T follicular helper cell (primary cell): ENCODE measurements around the gene RPL39L.
"Not testable (repeated sequence)": the region's sequence is repeated elsewhere in the genome, so short reads cannot be mapped to it uniquely, and the experiment has no call there.

Experiments used
- DNase-seq: peaks from one replicate; pipeline ENCODE4 v3.0.0-alpha.2; 2020; ENCODE audit warnings: low read depth

RPL39L gene

DNA sequence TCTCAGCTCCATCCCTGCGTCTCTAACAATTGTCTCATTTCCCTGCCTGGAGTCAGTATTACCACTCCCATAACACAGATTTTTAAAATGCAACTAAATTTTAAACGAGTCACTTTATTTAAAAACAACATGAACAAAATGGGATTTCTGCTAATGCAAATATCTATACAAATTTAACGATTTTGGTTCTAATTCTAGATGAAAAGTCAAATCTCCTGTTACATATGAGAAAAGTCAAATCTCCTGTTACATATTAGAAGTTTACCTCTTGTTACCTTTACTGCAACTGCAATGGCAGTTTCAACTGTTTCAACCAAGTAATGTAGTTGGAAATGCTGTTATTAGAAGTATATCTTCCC lies 578 bp upstream of the RPL39L start:
- DNase-seq: no peak

DNA sequence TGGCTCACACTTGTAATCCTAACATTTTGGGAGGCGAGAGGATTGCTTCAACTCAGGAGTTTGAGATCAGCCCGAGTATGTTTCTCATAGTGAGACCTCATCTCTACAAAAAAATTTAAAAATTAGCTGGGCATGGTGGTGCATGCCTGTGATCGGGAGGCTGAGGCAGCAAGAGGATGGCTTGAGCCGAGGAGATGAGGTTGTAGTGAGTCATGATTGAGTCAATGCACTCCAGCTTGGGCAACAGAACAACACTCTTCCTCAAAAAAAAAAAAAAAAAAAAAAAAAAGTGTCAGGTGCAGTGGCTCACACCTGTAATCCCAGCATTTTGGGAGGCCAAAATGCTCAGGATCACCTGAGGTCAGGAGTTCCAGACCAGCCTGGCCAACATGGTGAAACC lies 2.4 kb downstream of the RPL39L start:
- no peak for DNase-seq

DNA sequence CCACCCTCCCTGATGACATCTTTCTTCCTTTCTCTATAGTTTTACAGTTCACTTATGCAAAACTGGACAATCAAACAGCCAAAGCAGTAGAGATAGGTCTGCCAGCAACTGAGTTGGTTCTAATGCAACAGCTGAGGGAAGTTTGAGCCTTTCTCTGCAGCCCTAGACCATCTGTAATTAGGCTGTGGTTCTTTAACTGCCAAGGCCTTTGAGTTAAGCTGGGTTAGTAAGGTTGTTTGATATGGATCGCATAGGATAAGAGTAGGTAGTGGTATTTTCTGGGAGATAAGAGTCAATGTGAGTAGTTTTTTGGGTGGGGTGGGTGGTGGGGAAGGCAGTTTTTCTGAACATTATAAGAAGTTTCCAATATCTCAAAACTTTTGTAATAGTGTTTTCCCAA lies 3.0 kb downstream of the RPL39L start:
- no peak for DNase-seq

DNA sequence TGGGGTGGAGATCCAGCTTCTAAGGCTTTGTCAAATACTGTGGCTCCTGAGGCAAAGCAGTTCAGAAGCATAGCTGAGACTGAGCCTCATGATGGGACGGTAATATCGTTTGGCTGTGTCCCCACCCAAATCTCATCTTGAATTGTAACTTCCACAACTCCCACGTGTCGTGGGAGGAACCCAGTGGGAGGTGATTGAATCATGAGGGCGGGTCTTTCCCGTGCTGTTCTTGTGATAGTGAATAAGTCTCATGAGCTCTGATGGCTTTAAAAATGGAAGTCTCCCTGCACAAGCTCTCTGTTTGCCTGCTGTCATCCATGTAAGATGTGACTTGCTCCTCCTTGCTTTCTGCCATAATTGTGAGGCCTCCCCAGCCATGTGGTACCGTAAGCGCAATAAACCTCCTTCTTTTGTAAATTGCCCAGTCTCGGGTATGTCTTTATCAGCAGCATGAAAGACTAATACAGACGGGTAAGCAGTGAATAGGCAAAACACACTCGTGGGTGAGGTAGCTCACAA lies 4.1 kb downstream of the RPL39L start:
- DNase-seq: not testable (repeated sequence)

DNA sequence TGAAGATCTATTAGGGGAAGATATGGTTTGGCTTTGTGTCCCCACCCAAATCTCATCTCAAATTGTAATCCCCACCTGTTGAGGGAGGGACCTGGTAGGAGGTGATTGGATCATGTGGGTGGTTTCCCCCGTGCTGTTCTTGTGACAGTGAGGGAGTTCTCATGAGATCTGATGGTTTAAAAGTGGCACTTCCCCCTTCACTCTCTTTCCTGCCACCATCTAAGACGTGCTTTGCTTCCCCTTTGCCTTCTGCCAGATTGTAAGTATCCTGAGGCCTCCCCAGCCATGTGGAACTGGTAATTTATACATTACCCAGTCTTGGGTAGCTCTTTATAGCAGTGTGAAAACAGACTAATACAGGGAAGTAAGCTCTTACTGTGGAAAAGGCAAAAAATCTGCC lies 6.1 kb downstream of the RPL39L start:
- not testable (repeated sequence) for DNase-seq

- no peak for DNase-seq
Measured at GRCh38 chr3:187132666-187133065, 6.6 kb downstream of the RPL39L start.

DNA sequence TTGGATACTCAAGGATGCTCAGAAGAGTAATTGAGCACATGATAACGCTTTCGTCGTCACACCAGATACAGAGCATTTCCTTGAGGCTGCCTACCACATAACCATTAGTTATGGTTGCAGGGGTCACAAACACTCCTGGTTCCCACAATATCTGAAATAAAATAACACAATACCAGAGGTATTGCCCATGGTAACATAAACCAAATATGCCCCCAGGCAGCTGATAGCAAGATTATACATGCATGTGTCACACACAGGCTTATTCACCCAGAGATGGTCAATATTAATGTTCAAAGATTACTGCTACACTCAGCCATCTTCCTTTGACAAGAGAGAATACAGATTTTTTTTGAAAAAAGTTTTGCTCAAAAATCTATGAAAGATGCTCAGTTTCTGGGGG lies 7.3 kb downstream of the RPL39L start:
- no peak for DNase-seq

- DNase-seq: peak; percentile 22
Measured at GRCh38 chr3:187130346-187131066, 8.8 kb downstream of the RPL39L start.

DNA sequence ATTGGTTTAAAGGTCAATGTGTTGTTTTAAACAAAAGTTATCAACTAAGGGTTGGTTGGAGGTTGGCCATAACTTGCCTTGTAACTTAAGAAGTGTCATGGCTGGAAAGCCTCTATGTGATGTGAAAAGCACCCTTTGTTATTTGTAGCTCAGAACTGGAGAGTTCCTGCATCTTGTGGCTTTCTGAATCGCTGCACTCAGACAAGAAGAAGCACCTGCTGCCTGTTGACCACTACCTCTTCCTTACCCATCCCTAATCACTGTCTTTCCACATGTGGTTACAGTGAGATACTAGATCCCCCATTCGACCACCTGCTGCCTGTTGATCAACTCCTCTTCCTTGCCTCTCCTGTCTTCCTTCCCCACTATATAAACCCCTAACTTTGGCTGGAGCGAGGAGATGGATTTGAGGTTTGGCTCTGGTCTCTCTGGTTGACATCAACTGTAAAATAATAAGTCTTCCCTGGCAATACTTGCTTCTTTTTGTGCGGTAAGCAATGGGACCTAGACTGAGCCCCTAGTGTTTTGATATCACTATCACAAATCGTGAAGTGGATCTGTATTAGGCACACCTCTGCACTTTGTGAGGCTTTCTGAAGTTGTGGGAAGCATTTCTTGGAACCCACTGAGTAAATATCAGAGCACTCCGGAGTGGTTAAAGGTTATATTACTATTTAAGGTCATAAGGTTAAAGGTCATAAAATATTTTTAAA lies 13.8 kb downstream of the RPL39L start:
- no peak for DNase-seq

- DNase-seq: no peak
Measured at GRCh38 chr3:187122261-187122660, 17.0 kb downstream of the RPL39L start.

DNA sequence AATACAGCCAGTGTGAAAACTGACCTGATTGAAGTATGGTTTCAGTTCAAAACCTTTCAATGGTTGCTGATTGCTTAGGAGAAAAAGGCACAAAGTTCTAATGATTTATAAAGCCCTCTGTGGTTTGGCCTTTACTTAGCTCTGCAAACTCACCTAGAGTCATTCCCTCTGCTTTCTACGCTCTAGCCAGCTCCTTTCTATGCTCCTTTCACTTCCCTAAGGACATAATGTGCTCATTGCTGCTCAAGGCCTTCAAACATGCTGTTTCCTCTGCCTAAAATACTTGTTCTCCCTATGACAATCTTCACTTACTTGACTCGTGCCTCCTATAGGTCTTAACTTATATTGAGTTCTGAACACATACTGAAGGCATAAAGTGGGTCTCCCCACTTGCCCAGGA lies 19.0 kb downstream of the RPL39L start:
- no peak for DNase-seq

DNA sequence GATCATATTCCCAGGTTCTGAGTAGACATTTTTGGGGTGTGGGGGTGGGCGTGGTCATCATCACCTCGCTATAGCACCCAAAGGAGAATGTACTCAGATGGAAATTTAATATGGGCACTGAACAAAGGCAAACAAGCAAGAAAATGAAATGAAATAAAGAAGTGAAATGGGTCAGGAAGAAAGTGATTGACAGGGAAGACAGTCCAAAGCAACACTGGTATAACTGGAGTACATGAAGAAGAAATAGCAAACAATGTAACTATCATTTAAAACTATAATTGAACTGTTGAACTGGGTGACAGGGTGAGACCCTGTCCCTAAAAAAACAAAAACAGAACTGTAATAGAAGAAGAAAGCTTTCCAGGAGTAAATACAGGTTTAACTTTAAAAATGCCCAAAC lies 24.8 kb downstream of the RPL39L start:
- no peak for DNase-seq

DNA sequence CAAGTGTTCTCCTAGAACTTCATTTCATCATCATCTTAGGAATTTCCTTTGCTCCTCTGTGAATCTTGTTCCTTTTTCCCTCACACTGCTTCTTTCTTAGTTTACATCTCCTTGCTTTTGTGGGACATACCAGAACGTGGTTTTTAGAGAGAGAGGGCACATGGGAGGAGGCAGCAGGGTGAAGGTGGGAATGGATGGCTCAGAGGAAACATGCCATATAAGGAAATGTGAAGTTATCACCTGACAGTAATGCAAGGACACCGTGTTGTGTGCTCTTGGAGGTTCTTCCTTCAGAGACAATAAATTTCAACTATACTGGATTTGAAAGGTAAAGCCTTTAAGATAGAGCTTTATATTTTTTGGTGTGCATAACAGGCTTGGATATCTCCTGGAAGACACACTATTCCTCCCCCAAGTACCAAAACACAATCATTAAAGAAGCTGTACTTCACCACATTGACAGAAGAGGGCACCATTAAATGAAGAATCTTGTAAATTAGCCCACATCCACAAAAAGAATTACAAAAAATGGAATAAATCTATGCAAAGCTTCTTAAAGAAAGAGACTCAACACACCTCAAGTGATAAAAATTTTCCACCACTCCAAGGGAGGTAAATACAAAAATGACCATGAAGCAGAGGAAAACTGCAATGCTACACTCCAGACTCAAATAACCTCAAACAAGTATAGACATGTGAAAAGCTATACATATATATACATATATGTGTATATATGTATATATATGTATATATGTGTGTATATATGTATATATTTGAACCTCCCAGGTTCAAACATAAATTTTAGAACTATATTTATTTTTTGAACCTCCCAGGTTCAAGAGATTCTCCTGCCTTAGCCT lies 26.1 kb downstream of the RPL39L start:
- no peak for DNase-seq

GRCh38 chr3:187110156-187110555 lies 29.1 kb downstream of the RPL39L start:
- DNase-seq: no peak

GRCh38 chr3:187107989-187108388 lies 31.3 kb downstream of the RPL39L start:
- no peak for DNase-seq

DNA sequence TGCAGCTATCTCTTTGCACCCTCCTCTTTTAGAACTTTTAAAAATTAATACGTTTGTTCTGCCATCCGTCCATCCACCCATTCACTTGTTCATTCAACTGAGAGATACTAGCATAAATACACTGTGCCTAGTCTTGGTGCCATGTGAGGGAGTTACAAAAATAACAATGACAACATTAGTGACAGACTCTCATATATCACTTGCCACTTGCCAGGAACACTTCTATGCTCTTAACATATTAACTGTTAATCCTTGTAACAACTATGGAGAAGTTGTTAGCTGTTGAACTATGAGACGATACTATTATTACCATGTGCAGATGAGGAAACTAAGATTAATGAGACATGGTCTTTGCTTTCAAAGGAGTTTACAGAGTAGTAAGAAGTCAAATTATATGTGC lies 33.6 kb downstream of the RPL39L start:
- no peak for DNase-seq

DNA sequence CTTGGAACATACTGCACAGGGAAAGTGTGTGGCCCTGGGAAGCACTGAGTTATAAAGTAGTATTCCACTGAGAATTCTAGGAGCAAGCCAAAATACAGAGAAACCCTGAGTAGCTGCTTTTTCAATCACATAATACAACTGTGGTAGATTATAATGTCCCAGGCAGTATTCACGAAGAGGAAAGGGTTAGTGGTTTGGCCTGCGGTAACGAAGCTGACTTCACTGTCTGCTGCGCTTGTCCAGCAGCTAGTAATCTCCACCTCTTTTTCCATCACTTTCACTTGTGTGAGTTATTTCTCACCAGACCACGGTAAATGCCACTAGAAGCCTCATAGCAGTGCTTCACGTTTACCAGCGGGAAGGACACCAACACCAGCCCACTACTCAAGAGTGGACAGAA lies 34.4 kb downstream of the RPL39L start:
- no peak for DNase-seq

- DNase-seq: no peak
Measured at GRCh38 chr3:187104342-187104741, 35.0 kb downstream of the RPL39L start.

- no peak for DNase-seq
Measured at GRCh38 chr3:187103251-187103650, 36.0 kb downstream of the RPL39L start.

- no peak for DNase-seq
Measured at GRCh38 chr3:187102073-187102634, 37.1 kb downstream of the RPL39L start.

DNA sequence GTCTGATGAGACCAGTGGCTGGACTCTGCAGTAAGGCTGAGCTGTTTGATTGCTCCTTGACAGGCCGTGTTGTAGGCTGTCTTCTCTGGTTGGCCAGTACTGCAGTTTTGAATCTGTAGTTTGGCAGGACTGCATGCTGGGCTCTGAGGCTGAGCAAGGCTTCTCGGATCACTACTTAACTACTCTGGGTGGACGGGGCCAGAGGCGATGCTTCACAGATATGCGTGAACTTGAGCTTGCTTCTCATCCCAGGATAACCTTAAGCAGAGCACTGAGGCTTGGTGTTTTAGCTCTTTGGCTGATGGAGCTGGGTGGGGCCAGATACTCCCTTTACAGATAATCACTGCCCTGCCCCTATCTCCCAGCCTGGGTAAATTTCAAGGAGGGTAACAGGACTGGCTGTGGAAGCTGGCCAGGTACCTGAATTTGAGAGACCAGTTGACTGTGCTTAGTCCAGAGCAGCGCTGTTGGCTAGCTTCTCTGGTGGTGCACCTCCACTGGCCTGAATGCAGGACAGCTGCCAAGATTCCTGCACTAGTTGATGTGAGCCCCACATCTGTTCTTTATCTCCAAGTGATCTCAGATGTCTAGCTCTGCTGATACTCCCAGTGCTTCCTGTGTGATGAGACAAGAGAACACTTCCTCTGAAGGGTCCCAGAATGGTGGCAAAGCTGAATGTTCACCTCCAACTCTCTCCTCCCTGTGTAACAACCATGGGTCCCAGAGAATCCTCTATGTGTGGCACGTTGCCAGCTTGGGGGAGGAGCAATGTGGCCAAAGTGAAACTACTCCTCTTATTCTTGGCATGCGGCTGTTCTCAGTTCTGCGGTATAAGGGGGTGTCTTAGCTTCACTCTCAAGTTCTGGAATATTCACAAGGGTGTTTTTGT lies 37.9 kb downstream of the RPL39L start:
- peak; percentile 21 for DNase-seq
